Stimulated activated CD4-positive, alpha-beta T cell treated with anti-CD3 and anti-CD28 coated beads, Interleukin-2, amount 100 ng/mL, for 48 hours (primary cell): ENCODE results near the gene CD93.

Experiments used
- DNase-seq, 2 donors: peaks; one replicate each; pipeline ENCODE4 v3.0.0-alpha.2; 2020

Gene CD93

GRCh38 chr20:23031346-23031745, 54.8 kb downstream of the CD93 start:
- DNase-seq = no peak
